GM12878 (cell line): Measurements from ENCODE around the gene ARHGAP15. TPM values are rescaled to one million over a fixed set of nuclear protein-coding genes. Genes with fewer than 3 reads are reported as not detected.

ENCODE experiments used
- ATAC-seq: fragments of 200-7000 bp; cut with Tn5 transposase; 3 replicates; pipeline ENCODE4 v1.9.1; 2020; ENCODE audit warnings: mild to moderate bottlenecking, moderate library complexity
- BruUV-seq: library from RNA; stranded (reverse); fragments of 400-500 nt; replicated peaks from 2 replicates; lab custom pipeline; 2021; lab: Mats Ljungman, UMichigan
- CTCF ChIA-PET: fragments of 300-600 bp; sonication (Branson Sonifier 250); formaldehyde crosslinking; extraction: SDS; loops from one replicate; lab custom pipeline; 2021; ENCODE audit warnings: inconsistent platforms; lab: Yijun Ruan, JAX
- POLR2A ChIA-PET: fragments of 350-600 bp; formaldehyde crosslinking; extraction: SDS; loops from one replicate; lab custom pipeline; 2021; ENCODE audit warnings: inconsistent platforms; lab: Charles Lee
- RAD21 ChIA-PET: fragments of 300-600 bp; sonication (Branson Sonifier 250); formaldehyde crosslinking; loops from one replicate; lab custom pipeline; 2023; ENCODE audit warnings: antibody characterized with exemption; ENCODE audit not compliant: unreplicated experiment; lab: Charles Lee
- SMC1A ChIA-PET: fragments of 300-600 bp; sonication (Branson Sonifier 250); formaldehyde crosslinking; loops from one replicate; lab custom pipeline; 2023; ENCODE audit not compliant: unreplicated experiment, uncharacterized antibody; lab: Charles Lee
- DNase-seq: peaks from one replicate; pipeline ENCODE4 v3.0.0-alpha.2; 2011; ENCODE audit warnings: low read depth, low spot score
- FAIRE-seq: peaks from 3 replicates; lab custom pipeline; 2011; peaks lifted over from hg19 to GRCh38; lab: Jason Lieb, UNC
- H2AFZ ChIP-seq: 2 replicates; pipeline ENCODE4 v1.6.0; 2011; ENCODE audit warnings: low read depth, low read length, control low read depth; ENCODE audit not compliant: control insufficient read depth
- H3K27ac ChIP-seq: 2 replicates; pipeline ENCODE4 v1.5.1; 2011; ENCODE audit warnings: control low read depth; ENCODE audit not compliant: control insufficient read depth, insufficient read depth
- H3K27me3 ChIP-seq, 2 experiments: replicated peaks in 1 of 2; 2 replicates each; pipeline versions ENCODE4 v1.6.0 to v1.6.1; 2011; ENCODE audit warnings: low read length in 1 of 2; ENCODE audit not compliant: control insufficient read depth in 2 of 2, insufficient read depth in 2 of 2
- H3K36me3 ChIP-seq, 2 experiments: 2 replicates each; pipeline ENCODE4 v1.5.1; 2011; ENCODE audit warnings: low read length in 1 of 2; ENCODE audit not compliant: control insufficient read depth in 2 of 2, insufficient read depth in 2 of 2
- H3K4me1 ChIP-seq: 2 replicates; pipeline ENCODE4 v1.6.1; 2011; ENCODE audit warnings: mild to moderate bottlenecking, low read length, moderate library complexity, mixed read lengths; ENCODE audit not compliant: control insufficient read depth, insufficient read depth
- H3K4me2 ChIP-seq: 2 replicates; pipeline ENCODE4 v1.6.0; 2011; ENCODE audit warnings: control low read depth; ENCODE audit not compliant: control insufficient read depth, insufficient read depth
- H3K4me3 ChIP-seq: fragments of 200-600 bp; sonication (generic); 2 replicates; pipeline ENCODE4 v1.5.1; 2016
- H3K79me2 ChIP-seq: 2 replicates; pipeline ENCODE4 v1.6.0; 2011; ENCODE audit warnings: low read length; ENCODE audit not compliant: control insufficient read depth, insufficient read depth
- H3K9ac ChIP-seq: 2 replicates; pipeline ENCODE4 v1.8.0; 2011; ENCODE audit warnings: low read length, control low read depth, mixed read lengths; ENCODE audit not compliant: control insufficient read depth, insufficient read depth
- H3K9me3 ChIP-seq: replicated peaks from 3 replicates; pipeline ENCODE4 v1.5.1; 2011; ENCODE audit warnings: mild to moderate bottlenecking, low read length; ENCODE audit not compliant: control insufficient read depth, insufficient read depth
- H4K20me1 ChIP-seq: 2 replicates; pipeline ENCODE4 v1.6.0; 2011; ENCODE audit not compliant: control insufficient read depth, insufficient read depth
- CHD1 ChIP-seq: IDR thresholded peaks from 2 replicates; pipeline ENCODE4 v1.6.1; 2012; ENCODE audit warnings: low read depth, low read length, improper control_type of control experiment
- E2F4 ChIP-seq: IDR thresholded peaks from 2 replicates; pipeline ENCODE4 v1.6.1; 2012; ENCODE audit warnings: low read depth, low read length, improper control_type of control experiment
- JUND ChIP-seq: IDR thresholded peaks from 2 replicates; pipeline ENCODE4 v1.6.1; 2012; ENCODE audit warnings: low read depth, mild to moderate bottlenecking, low read length, improper control_type of control experiment, moderate library complexity
- KLF5 ChIP-seq: fragments of 450-650 bp; IDR thresholded peaks from 2 replicates; pipeline ENCODE4 v1.6.1; 2014; ENCODE audit warnings: mild to moderate bottlenecking; ENCODE audit not compliant: partially characterized antibody
- MEF2B ChIP-seq: fragments of 450-650 bp; IDR thresholded peaks from 2 replicates; pipeline ENCODE4 v1.6.1; 2018; ENCODE audit warnings: mild to moderate bottlenecking, moderate library complexity; ENCODE audit not compliant: partially characterized antibody, poor library complexity, severe bottlenecking
- NBN ChIP-seq: fragments of 450-650 bp; IDR thresholded peaks from 2 replicates; pipeline ENCODE4 v1.6.1; 2016
- NKRF ChIP-seq: fragments of 450-650 bp; conservative IDR thresholded peaks from 2 replicates; pipeline ENCODE4 v1.6.1; 2017; ENCODE audit warnings: mild to moderate bottlenecking, moderate library complexity
- PAX5 ChIP-seq: IDR thresholded peaks from 2 replicates; pipeline ENCODE4 v1.6.1; 2011; ENCODE audit warnings: low read depth, low read length, borderline replicate concordance
- RCOR1 ChIP-seq: conservative IDR thresholded peaks from 2 replicates; pipeline ENCODE4 v1.6.1; 2012; ENCODE audit warnings: low read depth, low read length, improper control_type of control experiment
- SIN3A ChIP-seq: IDR thresholded peaks from 2 replicates; pipeline ENCODE4 v1.6.1; 2012; ENCODE audit warnings: low read depth, low read length, improper control_type of control experiment
- SMARCA5 ChIP-seq: fragments of 450-650 bp; IDR thresholded peaks from 2 replicates; pipeline ENCODE4 v1.6.1; 2017; ENCODE audit warnings: mild to moderate bottlenecking
- SREBF2 ChIP-seq: IDR thresholded peaks from 2 replicates; pipeline ENCODE4 v1.6.1; 2012; ENCODE audit warnings: mild to moderate bottlenecking, low read length
- TCF12 ChIP-seq: IDR thresholded peaks from 2 replicates; pipeline ENCODE4 v1.6.1; 2011; ENCODE audit warnings: low read depth, mild to moderate bottlenecking, low read length
- TCF7 ChIP-seq: IDR thresholded peaks from 2 replicates; pipeline ENCODE4 v1.6.1; 2014; ENCODE audit warnings: antibody characterized with exemption, borderline replicate concordance
- ZNF24 ChIP-seq: fragments of 450-650 bp; IDR thresholded peaks from 2 replicates; pipeline ENCODE4 v1.6.1; 2017; ENCODE audit warnings: antibody characterized with exemption, mild to moderate bottlenecking
- ZNF622 ChIP-seq: fragments of 450-650 bp; IDR thresholded peaks from 2 replicates; pipeline ENCODE4 v1.6.1; 2017; ENCODE audit warnings: mild to moderate bottlenecking, inconsistent platforms
- WGBS: methylation state at CpG from one replicate; pipeline ENCODE4 v1.1.6; 2016; ENCODE audit warnings: low lambda C conversion rate; ENCODE audit not compliant: insufficient replicate concordance, insufficient coverage; ENCODE audit errors: missing lambda C conversion rate; 5-methylcytosine and 5-hydroxymethylcytosine counted together
- in situ Hi-C: fragments of 300-500 bp; cut with MboI; formaldehyde crosslinking; loops from 9 replicates; pipeline ENCODE4 v1.14.3; 2018; ENCODE audit warnings: mixed read lengths
- intact Hi-C: fragments of 100-400 bp; cut with micrococcal nuclease; formaldehyde crosslinking; loops from one replicate; pipeline ENCODE4 v1.14.2; 2022; ENCODE audit not compliant: unreplicated experiment
- polyA plus RNA-seq, 11 experiments: library from polyadenylated mRNA; depleted of rRNA in 4 of 11; unstranded in 6 of 11; stranded (reverse) in 5 of 11; fragments of >200 nt; fragmentation: Nextera tagmentation in 4 of 11; fragmentation: Illumina TruSeq in 1 of 11; extraction: Ambion mirVana in 4 of 11; extraction: Trizol in 1 of 11; gene quantifications; 1 replicate in 1 of 11; 2 replicates in 10 of 11; pipeline versions ENCODE4 v1.2.1 to v1.2.3, GENCODE V29; 2011 to 2016; ENCODE audit warnings: inconsistent platforms in 2 of 11, missing spikeins in 2 of 11, low read depth in 1 of 11
- total RNA-seq, 4 experiments: library from RNA; depleted of rRNA in 3 of 4; stranded (reverse); fragments of >200 nt in 3 of 4; fragmentation: Illumina TruSeq in 1 of 4; extraction: Trizol in 1 of 4; gene quantifications; 2 replicates each; pipeline versions ENCODE4 v1.2.1 to v1.2.3, GENCODE V29; 2013 to 2021

Gene ARHGAP15
- total and polyA plus RNA-seq, 10 of the 15 experiments (the other 5 are each of a cell fraction or from before 2014, with no cell fraction given) = 38.0 to 92.6 (median 66.7) TPM

- ATAC-seq (no peak), FAIRE-seq (no peak), DNase-seq (no peak)
- no peaks in the 10 kb centered on the region for H3K4me1 ChIP-seq
- H3K27ac ChIP-seq = no peak overlapping the region
- ChIA-PET SMC1A (no interaction called here), RAD21 (no interaction called here), CTCF (no interaction called here), POLR2A (no interaction called here)
- H3K9ac ChIP-seq = no peak overlapping the region
- H3K27me3 ChIP-seq = no peaks in the 10 kb centered on the region
- no peaks in the 10 kb centered on the region for H4K20me1 ChIP-seq
- BruUV-seq = no TSS peak
- TF ChIP-seq TCF12 = no peak
- no peak for TF ChIP-seq MEF2B
- TF ChIP-seq SREBF2 = no peak
- no peak for TF ChIP-seq JUND
- no peak for TF ChIP-seq PAX5
- 96% methylated on average over 2 of the region's 2 CpGs for WGBS
- H3K36me3 ChIP-seq = no peaks in the 10 kb centered on the region; a peak in 2 of 4 replicates
- no peak overlapping the region for H3K4me2 ChIP-seq
- intact Hi-C loops = no loop called here
- no peaks in the 10 kb centered on the region for H3K79me2 ChIP-seq
- no peak overlapping the region for H3K4me3 ChIP-seq
- H2AFZ ChIP-seq = no peak overlapping the region
- no peaks in the 10 kb centered on the region for H3K9me3 ChIP-seq
- in situ Hi-C loops = no loop called here
These were observed 307.7 kb downstream of the ARHGAP15 start for GRCh38 chr2:143436951-143437350.

GRCh38 chr2:143440411-143441012 lies 311.3 kb downstream of the ARHGAP15 start:
- intact Hi-C loops = no loop called here
- RAD21 ChIA-PET = no interaction called here
- no peak for FAIRE-seq
- TF ChIP-seq NBN (no peak), TCF7 (no peak), SIN3A (no peak), RCOR1 (no peak), KLF5 (no peak), ZNF622 (no peak), ZNF24 (no peak), NKRF (no peak), SMARCA5 (no peak), E2F4 (no peak), CHD1 (no peak)

More at GRCh38 chr2:143440411-143441012, 311.3 kb downstream of the ARHGAP15 start:
- in situ Hi-C loops = no loop called here
- Histone ChIP-seq H3K9ac (no peak overlapping the region), H3K9me3 (no peaks in the 10 kb centered on the region), H3K79me2 (no peaks in the 10 kb centered on the region), H3K4me1 (no peaks in the 10 kb centered on the region), H3K36me3 (peaks cover 0 to 4% of the 10 kb centered on the region in 2 experiments; a peak in 2 of 4 replicates), H2AFZ (no peak overlapping the region), H3K27me3 (no peaks in the 10 kb centered on the region), H3K4me2 (no peak overlapping the region), H3K27ac (no peak overlapping the region), H4K20me1 (no peaks in the 10 kb centered on the region), H3K4me3 (no peak overlapping the region)
- ChIA-PET SMC1A (interaction anchor here (1.0 to 1.7 kb wide), 2 partner anchors 11 to 106 kb away, joined by 3 to 5 read pairs; no protein-coding TSS in a partner anchor), POLR2A (no interaction called here), CTCF (interaction anchor here (0.8 kb wide), 1 partner anchor 51 kb away, joined by 3 read pairs; no protein-coding TSS in a partner anchor)
- ATAC-seq (no peak), DNase-seq (no peak)
- no TSS peak for BruUV-seq
- 87% methylated on average over 5 of the region's 5 CpGs for WGBS
